ENCODE measurements around the gene RABL6. TPM values are rescaled to one million over a fixed set of nuclear protein-coding genes. Genes with fewer than 3 reads are reported as not detected.
"Not testable (repeated sequence)": the region's sequence is repeated elsewhere in the genome, so short reads cannot be mapped to it uniquely, and the experiment has no call there.

The RABL6 gene
- total and polyA plus RNA-seq, 8 donors = 50.7 to 119 (median 66.5) TPM

GRCh38 chr9:136763649-136764035 lies 44.1 kb upstream of the RABL6 start:
- no peak overlapping the region for H3K4me3 ChIP-seq
- intact Hi-C loops (cut with DNase I) = no loop called here
- no peak for TF ChIP-seq CTCF (IDR thresholded peaks at IDR 0.05)
- H3K36me3 ChIP-seq = no peaks in the 10 kb centered on the region
- WGBS, 2 donors = 81% methylated on average over 13 to 14 of the region's 14 CpGs
- ATAC-seq (no peak), DNase-seq (peak in 1 of 6 donors; percentile 44), FAIRE-seq (no peak)
- no peaks in the 10 kb centered on the region for H3K9me3 ChIP-seq
- no peaks in the 10 kb centered on the region for H3K27me3 ChIP-seq
- no peak overlapping the region for H3K27ac ChIP-seq
- no peaks in the 10 kb centered on the region for H3K4me1 ChIP-seq

DNA sequence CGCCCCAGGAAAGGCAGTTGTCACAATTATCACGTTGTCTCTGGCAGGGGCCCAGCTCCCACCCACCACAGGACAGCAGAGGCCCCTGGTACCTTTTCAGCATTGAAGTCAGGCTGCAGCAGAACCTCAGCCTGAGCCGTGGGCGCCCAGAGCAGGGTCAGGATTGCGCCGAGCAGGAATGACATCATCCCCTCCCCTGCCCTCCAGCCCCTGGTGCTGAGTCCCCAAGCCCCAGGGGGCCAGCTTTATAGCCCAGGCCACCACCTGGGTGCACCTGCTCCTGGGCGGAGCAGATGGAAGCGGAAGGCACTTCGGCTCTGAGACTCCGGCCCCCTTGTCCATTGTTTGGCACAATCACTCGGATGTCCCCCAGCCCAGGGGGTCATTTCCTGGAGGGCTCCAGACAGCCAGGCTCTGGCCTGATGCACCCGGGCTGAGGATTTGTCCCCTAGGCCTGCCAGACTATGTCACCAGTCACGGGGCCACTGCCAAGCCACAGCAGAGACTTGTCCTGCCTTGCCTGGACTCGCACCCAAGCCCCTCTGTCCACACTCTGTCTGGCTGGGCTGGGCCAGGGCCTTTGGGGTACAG lies 43.4 kb upstream of the RABL6 start, which contains the start of gene LCN15:
Gene LCN15 (minus strand): TSS at position 218 of the 591 bp plus-strand sequence. CDS start 30 bp downstream, at position 188.
- TF ChIP-seq CTCF (IDR thresholded peaks at IDR 0.05) = no peak
- no peak for ATAC-seq
- Histone ChIP-seq H3K9me3 (no peaks in the 10 kb centered on the region), H3K27ac (no peak within 1 kb of the TSS), H3K4me3 (no peak within 1 kb of the TSS), H3K36me3 (no peaks in the 10 kb centered on the region), H3K27me3 (no peaks in the 10 kb centered on the region), H3K4me1 (no peaks in the 10 kb centered on the region)
- 75 to 79% methylated on average over 14 of the region's 14 CpGs for WGBS, 2 donors
- peak in 1 of 6 donors; percentile 48 for DNase-seq
- FAIRE-seq = no peak
- intact Hi-C loops (cut with DNase I) = no loop called here

DNA sequence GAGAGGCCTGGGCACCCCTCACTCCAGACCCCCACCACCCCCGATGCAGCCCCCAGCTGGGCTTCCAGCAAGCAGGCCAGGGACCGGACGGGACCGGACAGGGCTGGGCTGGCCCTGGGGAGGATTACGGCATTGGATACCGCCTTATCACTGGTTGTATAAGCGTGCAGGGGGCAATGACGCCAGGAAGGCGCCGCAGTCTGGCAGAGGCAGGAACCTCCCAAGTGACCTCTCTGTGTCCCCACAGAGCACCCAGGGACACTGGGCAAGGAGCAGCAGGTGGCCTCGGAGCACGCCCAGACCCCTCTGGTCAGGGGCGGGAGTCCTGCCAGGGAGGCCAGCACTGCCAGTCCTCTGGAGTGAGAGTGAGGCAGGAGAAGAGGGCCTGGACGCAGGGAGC lies 42.7 kb upstream of the RABL6 start:
- 85 to 92% methylated on average over 14 of the region's 14 CpGs for WGBS, 2 donors
- no peaks in the 10 kb centered on the region for H3K36me3 ChIP-seq
- H3K4me1 ChIP-seq = no peaks in the 10 kb centered on the region
- H3K4me3 ChIP-seq = no peak overlapping the region
- FAIRE-seq (no peak), DNase-seq (peak in 1 of 6 donors; percentile 48), ATAC-seq (no peak)
- H3K27me3 ChIP-seq = no peaks in the 10 kb centered on the region
- no peak for TF ChIP-seq CTCF (IDR thresholded peaks at IDR 0.05)
- no peaks in the 10 kb centered on the region for H3K9me3 ChIP-seq
- H3K27ac ChIP-seq = no peak overlapping the region
- intact Hi-C loops (cut with DNase I) = no loop called here

DNA sequence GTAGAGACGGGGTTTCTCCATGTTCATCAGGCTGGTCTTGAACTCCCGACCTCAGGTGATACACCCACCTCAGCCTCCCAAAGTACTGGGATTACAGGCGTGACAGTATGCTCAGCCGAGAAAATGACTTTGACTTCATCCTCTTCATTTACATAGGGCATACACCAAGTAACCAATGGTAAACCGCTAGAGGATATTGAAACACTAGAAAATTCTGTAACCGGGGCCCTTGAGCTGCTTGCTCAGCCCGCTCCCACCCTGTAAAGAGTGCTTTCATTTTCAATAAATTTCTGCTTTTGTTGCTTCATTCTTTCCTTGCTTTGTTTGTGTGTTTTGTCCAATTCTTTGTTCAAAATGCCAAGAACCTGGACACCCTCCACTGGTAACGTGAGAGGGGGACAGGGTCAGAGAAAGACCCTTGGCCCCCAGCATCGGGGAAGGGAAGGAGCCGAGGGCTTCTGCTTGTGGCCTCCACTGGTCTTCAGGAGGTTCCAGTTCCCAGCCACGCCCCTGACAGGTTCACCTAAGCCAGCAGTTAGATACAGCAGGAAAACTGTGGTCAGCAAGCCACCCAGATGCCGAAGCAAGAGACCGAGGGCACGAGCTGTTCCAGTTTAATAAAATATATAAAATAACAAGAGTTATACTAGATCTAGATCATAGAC lies 41.9 kb upstream of the RABL6 start:
- H3K27me3 ChIP-seq; H3K4me1 ChIP-seq; H3K36me3 ChIP-seq; FAIRE-seq; intact Hi-C loops (cut with DNase I); H3K27ac ChIP-seq; H3K9me3 ChIP-seq; H3K4me3 ChIP-seq; ATAC-seq: not testable (repeated sequence)
- DNase-seq = peak in 1 of 6 donors; percentile 46
- WGBS, 2 donors = 72 to 81% methylated on average over 14 of the region's 14 CpGs

- H3K27ac ChIP-seq; FAIRE-seq; H3K4me3 ChIP-seq; H3K36me3 ChIP-seq; H3K9me3 ChIP-seq; intact Hi-C loops (cut with DNase I); H3K27me3 ChIP-seq; H3K4me1 ChIP-seq: not testable (repeated sequence)
- DNase-seq (peak in 4 of 6 donors; percentile 52 to 85 (median 58)), ATAC-seq (peak in 1 of 4 donors; percentile 34)
- 32 to 56% methylated on average over 12 to 18 of the region's 18 CpGs for WGBS, 2 donors
- peak in 3 of 4 donors; percentile 7 to 42 (median 38) for TF ChIP-seq CTCF (IDR thresholded peaks at IDR 0.05)
Observed at GRCh38 chr9:136766410-136767120, 41.2 kb upstream of the RABL6 start.
